GM12864 (cell line): ENCODE data around the gene DNAAF9.

Source experiments
- DNase-seq: peaks from one replicate; pipeline ENCODE4 v3.0.0-alpha.2; 2011; ENCODE audit warnings: low read depth
- H3K4me3 ChIP-seq: 2 replicates; pipeline ENCODE4 v1.5.1; 2011; ENCODE audit warnings: mild to moderate bottlenecking, low read depth, low read length, control low read depth
- CTCF ChIP-seq: IDR thresholded peaks from 2 replicates; pipeline ENCODE4 v1.5.1; 2011; ENCODE audit warnings: low read depth, mild to moderate bottlenecking, moderate library complexity, low read length, control low read depth, inconsistent platforms; ENCODE audit errors: missing control alignments

Gene DNAAF9

GRCh38 chr20:3378138-3378537 is 29.3 kb downstream of the DNAAF9 start:
- no peak for DNase-seq
- no peak for TF ChIP-seq CTCF
- no peak overlapping the region for H3K4me3 ChIP-seq

GRCh38 chr20:3377644-3378043 is 29.8 kb downstream of the DNAAF9 start:
- TF ChIP-seq CTCF: no peak
- DNase-seq: no peak

GRCh38 chr20:3374296-3374695 is 33.2 kb downstream of the DNAAF9 start:
- no peak for DNase-seq
- TF ChIP-seq CTCF: no peak
- no peak overlapping the region for H3K4me3 ChIP-seq

More at GRCh38 chr20:3377644-3378043, 29.8 kb downstream of the DNAAF9 start:
- no peak overlapping the region for H3K4me3 ChIP-seq

- TF ChIP-seq CTCF: no peak
- H3K4me3 ChIP-seq: no peak overlapping the region
- no peak for DNase-seq
Measured at GRCh38 chr20:3371754-3372153, 35.7 kb downstream of the DNAAF9 start.

- no peak overlapping the region for H3K4me3 ChIP-seq
- TF ChIP-seq CTCF: no peak
- DNase-seq: no peak
Measured at GRCh38 chr20:3367089-3367488, 40.4 kb downstream of the DNAAF9 start.

- DNase-seq: no peak
- TF ChIP-seq CTCF: no peak
- no peak overlapping the region for H3K4me3 ChIP-seq
Measured at GRCh38 chr20:3364323-3365013, 43.0 kb downstream of the DNAAF9 start.

GRCh38 chr20:3360752-3361151 is 46.7 kb downstream of the DNAAF9 start:
- DNase-seq: no peak
- no peak overlapping the region for H3K4me3 ChIP-seq
- no peak for TF ChIP-seq CTCF
